Measurements from ENCODE around the gene GIT1. TPM values are rescaled to one million over a fixed set of nuclear protein-coding genes. Genes with fewer than 3 reads are reported as not detected.

Gene GIT1
- total RNA-seq, 4 donors from 2014 or later: 39.2 to 71.8 (median 41.3) TPM

GRCh38 chr17:29622337-29623282 is 33.2 kb upstream of the GIT1 start, which contains the start of gene CORO6:
TSS of gene CORO6 (minus strand) at chr17:29622912. CDS start at chr17:29621421, 1,491 bp downstream.
- H3K9me3 ChIP-seq: no peaks in the 10 kb centered on the region
- intact Hi-C loops (cut with DNase I; ENCODE audit: low total_unique reads) (no loop called here), in situ Hi-C loops (cut with MboI; ENCODE audit: low pct_ligation_motif_present in 1 of 4, low pct_unique_long_range_greater_than_20kb in 1 of 4, low sequenced_read_pairs in 3 of 4) (loop anchor here in 1 of 4 donors (25.0 kb wide), 1 partner anchor 315 kb away; the partner anchor contains the start of genes EFCAB5 and SSH2)
- no peaks in the 10 kb centered on the region for H3K36me3 ChIP-seq
- H3K27me3 ChIP-seq: no peaks in the 10 kb centered on the region
- peak within 1 kb of the TSS; percentile 46 to 72 (median 56) for H3K4me3 ChIP-seq
- no peak for TF ChIP-seq CTCF (IDR thresholded peaks at IDR 0.05)
- peak in 1 of 3 donors; percentile 59 for TF ChIP-seq POLR2AphosphoS5 (IDR thresholded peaks at IDR 0.05)
- H3K4me1 ChIP-seq: peaks cover 13 to 31% (median 19%) of the 10 kb centered on the region in 4 donors
- WGBS, 2 donors (ENCODE audit: low coverage in 1 of 2): 4% methylated on average over 54 of the region's 77 CpGs; no CpG with 5 or more reads in 1 of the 2 donors
- DNase-seq: peak; percentile 47
- H3K27ac ChIP-seq: peak within 1 kb of the TSS; percentile 66 to 83 (median 78)

- Histone ChIP-seq H3K27me3 (peaks cover 2% of the 10 kb centered on the region), H3K36me3 (no peaks in the 10 kb centered on the region), H3K4me1 (peaks cover 21 to 40% (median 28%) of the 10 kb centered on the region in 4 donors), H3K27ac (peak overlapping the region; percentile 66 to 83 (median 78)), H3K4me3 (peak overlapping the region in 3 of 4 donors; percentile 46 to 63 (median 50)), H3K9me3 (no peaks in the 10 kb centered on the region)
- intact Hi-C loops (cut with DNase I; ENCODE audit: low total_unique reads) (no loop called here), in situ Hi-C loops (cut with MboI; ENCODE audit: low pct_ligation_motif_present in 1 of 4, low pct_unique_long_range_greater_than_20kb in 1 of 4, low sequenced_read_pairs in 3 of 4) (loop anchor here in 1 of 4 donors (25.0 kb wide), 1 partner anchor 316 kb away; the partner anchor contains the start of genes EFCAB5 and SSH2)
- TF ChIP-seq POLR2AphosphoS5 (IDR thresholded peaks at IDR 0.05): no peak
- TF ChIP-seq POLR2A (IDR thresholded peaks at IDR 0.05): no peak
- no peak for TF ChIP-seq EP300 (IDR thresholded peaks at IDR 0.05; ENCODE audit: low read depth)
- TF ChIP-seq CTCF (IDR thresholded peaks at IDR 0.05): no peak
- WGBS, 2 donors (ENCODE audit: low coverage in 1 of 2): 51 to 72% methylated on average over 2 to 8 of the region's 8 CpGs
- DNase-seq: no peak
Measured at GRCh38 chr17:29621751-29622194, 32.3 kb upstream of the GIT1 start.

- no peak for DNase-seq
- 94 to 100% methylated on average over 2 to 12 of the region's 12 CpGs for WGBS, 2 donors (ENCODE audit: low coverage in 1 of 2)
- in situ Hi-C loops (cut with MboI; ENCODE audit: low pct_ligation_motif_present in 1 of 4, low pct_unique_long_range_greater_than_20kb in 1 of 4, low sequenced_read_pairs in 3 of 4) (loop anchor here in 1 of 4 donors (25.0 kb wide), 1 partner anchor 316 kb away; the partner anchor contains the start of genes EFCAB5 and SSH2), intact Hi-C loops (cut with DNase I; ENCODE audit: low total_unique reads) (no loop called here)
- H3K27me3 ChIP-seq: peaks cover 10% of the 10 kb centered on the region
- H3K4me1 ChIP-seq: peaks cover 30 to 48% (median 36%) of the 10 kb centered on the region in 4 donors
- H3K4me3 ChIP-seq: no peak overlapping the region
- no peak for TF ChIP-seq EP300 (IDR thresholded peaks at IDR 0.05; ENCODE audit: low read depth)
- no peak for TF ChIP-seq CTCF (IDR thresholded peaks at IDR 0.05)
- TF ChIP-seq POLR2A (IDR thresholded peaks at IDR 0.05): no peak
- TF ChIP-seq POLR2AphosphoS5 (IDR thresholded peaks at IDR 0.05): no peak
- H3K9me3 ChIP-seq: no peaks in the 10 kb centered on the region
- no peaks in the 10 kb centered on the region for H3K36me3 ChIP-seq
- no peak overlapping the region for H3K27ac ChIP-seq
Measured at GRCh38 chr17:29620779-29621500, 31.5 kb upstream of the GIT1 start.

Data from transverse colon (tissue), 4 donors.